T-helper 2 cell treated with Interferon-gamma antibody and Interleukin-4, amounts not matched to agents 5 μg/mL and 100 μg/mL, for 36 hours (primary cell): ENCODE measurements around the gene KIAA1614.

Experiments
- DNase-seq: peaks from one replicate; pipeline ENCODE4 v3.0.0; 2021; ENCODE audit warnings: low spot score
- H3K27ac Mint-ChIP-seq: one replicate; pipeline ENCODE4 v1.8.0; 2021; ENCODE audit warnings: mild to moderate bottlenecking, mixed read lengths
- H3K27me3 Mint-ChIP-seq: one replicate; pipeline ENCODE4 v1.8.0; 2021; ENCODE audit warnings: low read depth, mixed read lengths
- H3K36me3 Mint-ChIP-seq: one replicate; pipeline ENCODE4 v1.8.0; 2021; ENCODE audit warnings: low read depth, mixed read lengths
- H3K4me1 Mint-ChIP-seq: one replicate; pipeline ENCODE4 v1.8.0; 2021; ENCODE audit warnings: low read depth, mixed read lengths
- H3K4me3 Mint-ChIP-seq: one replicate; pipeline ENCODE4 v1.8.0; 2022; ENCODE audit warnings: mild to moderate bottlenecking, moderate library complexity, mixed read lengths
- H3K9me3 Mint-ChIP-seq: one replicate; pipeline ENCODE4 v1.8.0; 2021; ENCODE audit warnings: mixed read lengths

The KIAA1614 gene

DNA sequence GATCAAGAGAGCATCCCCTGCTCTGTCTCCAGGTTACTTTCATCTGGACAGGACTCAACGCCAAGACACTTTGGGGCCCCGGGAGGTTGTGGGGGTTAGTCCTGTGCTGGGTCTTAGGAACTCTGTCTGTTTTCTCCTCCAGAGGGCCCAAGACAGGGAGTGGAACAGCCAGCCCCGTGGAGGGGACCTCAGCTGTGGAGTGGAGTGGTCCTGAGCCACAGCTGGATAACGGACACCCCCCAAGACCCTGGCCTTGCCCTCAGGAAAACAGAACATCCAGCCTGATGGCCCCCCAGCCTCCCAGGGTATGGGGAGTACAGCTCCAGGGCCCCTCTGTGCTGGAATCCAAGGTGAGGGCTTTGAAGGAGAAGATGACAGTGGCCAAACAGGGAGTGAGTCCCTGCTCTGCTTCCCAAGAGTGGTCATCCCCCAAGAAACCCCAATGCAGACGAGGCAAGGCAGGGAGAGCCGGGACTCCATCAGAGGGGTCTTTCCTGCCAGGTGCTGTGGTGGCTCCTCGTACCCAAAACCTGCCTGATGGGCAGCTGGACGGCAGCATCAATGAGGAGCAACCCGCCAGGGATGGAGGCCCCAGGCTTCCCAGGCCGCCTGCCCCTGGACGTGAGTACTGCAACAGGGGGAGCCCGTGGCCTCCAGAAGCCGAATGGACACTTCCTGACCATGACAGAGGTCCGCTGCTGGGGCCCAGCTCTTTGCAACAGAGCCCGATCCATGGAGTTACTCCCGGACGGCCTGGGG, 3.5 kb downstream of the KIAA1614 start:
- Mint-ChIP-seq H3K4me1 (peaks cover 4% of the 10 kb centered on the region), H3K36me3 (no peaks in the 10 kb centered on the region), H3K4me3 (no peak overlapping the region), H3K27me3 (peaks cover 33% of the 10 kb centered on the region), H3K9me3 (no peaks in the 10 kb centered on the region), H3K27ac (no peak overlapping the region)
- DNase-seq, result no peak

DNA sequence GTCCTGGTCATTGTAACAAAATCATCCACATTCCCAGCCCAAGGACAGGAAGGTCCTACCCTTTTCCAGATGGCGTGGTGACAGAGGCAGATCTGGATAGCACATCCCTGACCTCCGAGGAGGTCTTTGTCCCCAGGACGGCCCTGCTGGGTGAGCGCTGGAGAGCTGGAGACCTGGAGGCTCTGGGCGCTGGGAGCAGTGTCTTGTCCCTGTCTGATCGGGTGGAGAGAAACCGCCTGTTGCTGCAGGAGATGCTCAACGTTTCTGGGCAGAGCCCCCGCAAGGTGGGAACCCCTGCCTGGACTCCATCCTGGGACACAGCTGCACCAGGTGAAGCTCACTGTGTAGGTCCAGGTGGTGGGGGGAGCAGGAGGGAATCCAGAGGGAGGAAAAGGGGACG, 4.1 kb downstream of the KIAA1614 start:
- Mint-ChIP-seq H3K4me1 (peaks cover 3% of the 10 kb centered on the region), H3K36me3 (no peaks in the 10 kb centered on the region), H3K9me3 (no peaks in the 10 kb centered on the region), H3K4me3 (no peak overlapping the region), H3K27me3 (peaks cover 27% of the 10 kb centered on the region), H3K27ac (no peak overlapping the region)
- DNase-seq, result no peak

DNA sequence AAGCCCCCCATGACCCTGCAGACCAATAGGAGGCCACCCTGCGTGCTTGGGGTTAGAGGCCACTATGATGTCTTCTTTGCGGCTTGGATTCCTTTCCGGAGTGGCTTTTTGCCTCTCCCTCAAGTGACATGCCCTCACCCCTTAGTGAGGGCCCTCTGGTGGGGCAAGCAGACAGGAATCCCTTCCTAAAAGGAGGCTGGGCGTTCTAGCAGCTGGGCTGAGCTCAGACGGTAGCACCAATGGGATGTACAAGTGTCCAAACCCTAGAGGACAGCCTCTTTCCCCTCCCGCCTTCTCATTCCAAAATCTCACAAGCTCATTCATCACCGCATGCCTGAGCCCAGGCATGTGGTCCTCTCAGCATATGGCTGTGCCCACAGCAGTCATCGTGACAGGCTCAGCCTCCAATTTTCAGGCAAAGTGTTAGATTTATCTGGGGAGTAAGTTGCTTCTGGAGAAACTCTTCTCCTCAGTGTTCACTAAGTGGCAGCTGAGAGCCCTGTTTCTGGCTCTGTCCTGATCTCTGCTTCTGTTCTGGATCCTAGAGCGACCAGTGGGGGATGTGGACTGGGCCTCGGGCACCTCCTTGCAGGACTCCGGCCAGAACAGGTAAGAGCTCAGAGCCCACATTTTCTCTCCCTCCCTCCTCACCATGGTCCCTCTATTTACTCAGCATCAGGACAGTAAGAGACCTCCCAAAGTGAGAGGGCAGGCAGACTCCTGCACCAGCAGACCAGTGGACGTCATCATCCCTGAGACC, 4.8 kb downstream of the KIAA1614 start:
- Mint-ChIP-seq H3K27me3 (peaks cover 23% of the 10 kb centered on the region), H3K9me3 (no peaks in the 10 kb centered on the region), H3K27ac (no peak overlapping the region), H3K4me3 (no peak overlapping the region), H3K36me3 (no peaks in the 10 kb centered on the region), H3K4me1 (peaks cover 2% of the 10 kb centered on the region)
- no peak for DNase-seq

DNA sequence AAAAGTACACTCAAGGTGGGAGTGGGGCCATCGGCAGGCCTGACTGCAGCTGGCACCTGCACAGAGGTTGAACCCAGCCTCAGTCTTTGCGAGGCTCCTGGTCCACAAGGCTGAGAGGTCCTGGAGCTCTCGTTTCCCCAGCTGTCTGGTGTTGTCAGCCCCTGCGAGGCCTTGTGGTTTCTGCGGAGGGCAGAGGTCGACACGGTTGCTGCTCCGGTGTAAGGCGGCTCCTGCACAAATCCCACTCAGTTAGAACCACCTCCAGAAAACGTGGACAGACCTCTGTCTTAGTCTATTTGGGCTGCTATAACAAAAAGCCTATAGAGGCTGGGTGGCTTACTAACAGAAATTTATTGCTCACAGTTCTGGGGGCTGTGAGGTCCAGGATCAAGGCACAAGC, 5.8 kb downstream of the KIAA1614 start:
- Mint-ChIP-seq H3K27ac (no peak overlapping the region), H3K4me1 (no peaks in the 10 kb centered on the region), H3K27me3 (peaks cover 20% of the 10 kb centered on the region), H3K4me3 (no peak overlapping the region), H3K36me3 (no peaks in the 10 kb centered on the region), H3K9me3 (no peaks in the 10 kb centered on the region)
- DNase-seq, result no peak

DNA sequence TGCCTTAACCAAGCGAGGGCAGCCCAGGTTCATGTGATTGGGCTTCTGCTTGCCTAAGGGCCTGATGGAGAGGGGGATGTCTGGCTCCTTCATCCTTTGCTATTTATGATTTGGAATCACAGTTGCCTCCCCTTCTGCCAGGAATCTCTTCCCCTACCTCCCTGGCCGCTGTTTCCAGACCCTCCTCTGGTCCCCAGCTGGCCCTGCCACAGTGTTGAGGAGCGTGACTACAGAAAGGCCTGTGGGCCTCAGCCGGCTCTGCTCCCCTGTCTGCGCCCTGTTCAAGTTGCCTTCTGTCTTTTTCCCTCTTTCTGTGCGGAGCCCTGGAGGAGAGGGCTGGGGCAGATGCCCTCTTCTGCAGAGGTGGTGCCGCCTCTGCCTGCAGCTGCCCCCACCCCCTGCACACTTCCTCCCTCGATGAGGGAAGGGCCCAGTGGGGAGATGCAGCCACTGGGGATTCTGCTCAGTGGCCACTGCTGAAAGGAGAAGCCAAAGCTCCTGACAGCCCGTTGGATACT, 6.5 kb downstream of the KIAA1614 start:
- Mint-ChIP-seq H3K27ac (no peak overlapping the region), H3K36me3 (no peaks in the 10 kb centered on the region), H3K4me3 (no peak overlapping the region), H3K4me1 (no peaks in the 10 kb centered on the region), H3K27me3 (peaks cover 13% of the 10 kb centered on the region), H3K9me3 (no peaks in the 10 kb centered on the region)
- DNase-seq, result no peak

DNA sequence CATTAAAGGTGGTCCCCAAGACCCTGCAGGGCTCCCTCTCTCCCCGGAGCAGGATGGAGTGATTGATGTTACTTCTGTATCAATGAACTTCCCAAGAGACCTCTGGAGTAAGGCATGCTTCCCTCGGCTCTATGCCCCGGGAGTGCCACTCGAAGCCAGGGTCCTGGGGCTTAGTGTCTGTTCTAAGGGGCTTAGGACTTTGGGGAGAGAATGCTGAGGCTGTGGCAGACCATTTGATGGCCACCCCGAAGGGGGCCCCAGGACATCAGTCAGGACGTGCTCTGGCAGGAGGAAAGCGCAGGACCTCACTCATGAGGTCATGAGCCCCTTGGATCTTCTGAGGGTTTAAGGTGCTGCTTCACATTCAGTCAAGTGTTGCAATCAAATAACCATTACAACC, 7.5 kb downstream of the KIAA1614 start:
- H3K9me3 Mint-ChIP-seq, result no peaks in the 10 kb centered on the region
- peaks cover 6% of the 10 kb centered on the region for H3K27me3 Mint-ChIP-seq
- no peak overlapping the region for H3K4me3 Mint-ChIP-seq
- no peaks in the 10 kb centered on the region for H3K36me3 Mint-ChIP-seq
- H3K27ac Mint-ChIP-seq, result no peak overlapping the region
- no peak for DNase-seq
- no peaks in the 10 kb centered on the region for H3K4me1 Mint-ChIP-seq

DNA sequence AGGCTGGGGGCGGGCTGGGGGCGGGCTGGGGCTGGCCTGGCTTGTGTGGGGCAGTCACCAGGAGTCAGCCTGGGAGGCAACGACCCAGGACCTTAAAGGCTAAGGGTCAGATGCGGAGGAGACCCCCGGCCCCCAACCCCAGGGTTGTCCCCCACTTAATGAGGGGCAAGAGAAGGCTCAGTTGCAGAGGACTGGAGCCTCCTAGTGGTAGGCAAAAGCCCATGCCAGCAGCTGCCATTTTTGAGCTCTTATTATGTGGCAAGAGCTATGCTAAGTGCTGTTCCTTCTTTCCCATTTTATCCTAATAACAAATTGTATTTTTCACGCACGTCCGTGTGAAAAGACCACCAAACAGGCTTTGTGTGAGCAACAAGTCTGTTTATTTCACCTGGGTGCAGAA, 8.0 kb downstream of the KIAA1614 start:
- Mint-ChIP-seq H3K9me3 (no peaks in the 10 kb centered on the region), H3K4me1 (no peaks in the 10 kb centered on the region), H3K36me3 (no peaks in the 10 kb centered on the region), H3K27me3 (peaks cover 2% of the 10 kb centered on the region), H3K4me3 (no peak overlapping the region), H3K27ac (no peak overlapping the region)
- DNase-seq, result no peak

DNA sequence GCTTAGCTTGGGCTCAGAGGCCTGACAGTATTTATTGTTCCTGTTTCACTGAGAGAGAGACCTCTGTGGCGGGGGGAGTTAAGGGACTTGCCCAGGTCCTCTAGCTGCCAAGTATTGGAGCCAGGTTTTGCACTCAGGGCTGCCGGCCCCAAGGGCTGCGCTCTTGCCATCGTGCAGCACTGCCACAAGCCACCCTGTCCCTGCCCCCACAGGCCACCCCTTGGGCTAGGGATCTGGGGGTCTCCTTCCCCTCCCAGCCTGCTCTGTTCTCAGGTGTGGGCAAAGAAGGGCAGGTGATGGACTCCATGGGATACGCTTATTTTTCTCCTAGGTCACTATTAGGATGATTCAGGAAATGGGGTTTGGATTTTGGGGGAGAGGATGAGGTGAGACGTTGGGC, 8.7 kb downstream of the KIAA1614 start:
- H3K36me3 Mint-ChIP-seq, result no peaks in the 10 kb centered on the region
- no peak overlapping the region for H3K4me3 Mint-ChIP-seq
- DNase-seq, result no peak
- H3K4me1 Mint-ChIP-seq, result no peaks in the 10 kb centered on the region
- H3K27ac Mint-ChIP-seq, result no peak overlapping the region
- no peaks in the 10 kb centered on the region for H3K9me3 Mint-ChIP-seq
- peaks cover 2% of the 10 kb centered on the region for H3K27me3 Mint-ChIP-seq

DNA sequence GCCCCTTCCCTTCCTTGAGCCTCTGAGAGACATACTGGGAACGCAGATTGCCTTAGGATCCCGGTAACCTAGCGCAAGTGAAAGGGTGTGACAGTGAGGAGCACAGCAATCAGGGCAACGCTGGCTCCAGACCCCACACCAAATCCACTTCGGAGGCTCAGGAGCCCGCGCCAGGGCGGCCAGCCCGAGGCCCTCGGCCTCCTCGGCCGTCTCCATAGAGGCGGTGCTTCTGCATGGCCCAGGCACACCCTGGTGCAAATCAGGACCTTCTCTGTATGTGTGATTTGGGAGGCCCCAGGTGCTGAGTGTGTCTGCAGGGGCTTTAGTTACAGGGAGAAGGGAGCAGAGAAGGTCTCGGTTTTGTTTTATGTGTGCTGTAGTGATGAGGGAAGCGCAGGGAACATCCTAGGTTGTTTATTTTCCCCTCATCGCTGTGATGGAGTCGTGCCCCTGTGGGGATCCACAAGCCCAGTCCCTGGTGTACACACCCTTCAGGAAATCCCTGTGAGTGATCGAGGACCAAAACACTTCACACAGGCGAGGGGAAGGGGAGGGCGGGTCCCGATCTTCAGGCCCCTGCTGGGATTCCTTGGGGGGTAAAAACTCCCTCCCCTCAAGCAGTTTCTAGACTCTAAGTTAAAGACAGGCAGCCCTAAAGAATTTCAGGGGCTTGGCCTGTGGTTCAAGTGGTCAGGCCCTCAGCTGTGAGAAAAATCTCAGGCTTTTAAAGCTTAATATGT, 9.4 kb downstream of the KIAA1614 start:
- no peak for DNase-seq
- H3K4me1 Mint-ChIP-seq, result no peaks in the 10 kb centered on the region
- no peaks in the 10 kb centered on the region for H3K36me3 Mint-ChIP-seq
- H3K27ac Mint-ChIP-seq, result no peak overlapping the region
- H3K27me3 Mint-ChIP-seq, result peaks cover 2% of the 10 kb centered on the region
- no peaks in the 10 kb centered on the region for H3K9me3 Mint-ChIP-seq
- no peak overlapping the region for H3K4me3 Mint-ChIP-seq

DNA sequence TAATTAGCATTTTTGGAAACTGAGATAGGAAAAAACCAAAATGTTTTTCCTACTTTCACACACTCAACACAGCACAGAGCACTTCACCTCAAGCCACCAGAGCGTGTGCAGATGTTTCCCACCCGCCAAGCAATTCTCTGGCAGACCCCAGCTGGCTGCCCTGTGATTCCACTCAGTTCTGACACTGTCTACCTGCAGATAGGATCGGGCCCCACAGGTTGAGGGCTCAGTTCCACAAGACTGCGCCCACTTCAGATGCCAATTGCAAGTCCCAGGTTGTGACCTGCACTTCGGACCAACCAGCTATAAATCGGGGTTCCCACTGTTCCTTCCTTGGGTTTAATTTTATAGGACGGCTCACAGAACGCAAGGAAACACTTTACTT, 9.9 kb downstream of the KIAA1614 start:
- H3K9me3 Mint-ChIP-seq, result no peaks in the 10 kb centered on the region
- peaks cover 2% of the 10 kb centered on the region for H3K27me3 Mint-ChIP-seq
- no peaks in the 10 kb centered on the region for H3K36me3 Mint-ChIP-seq

DNA sequence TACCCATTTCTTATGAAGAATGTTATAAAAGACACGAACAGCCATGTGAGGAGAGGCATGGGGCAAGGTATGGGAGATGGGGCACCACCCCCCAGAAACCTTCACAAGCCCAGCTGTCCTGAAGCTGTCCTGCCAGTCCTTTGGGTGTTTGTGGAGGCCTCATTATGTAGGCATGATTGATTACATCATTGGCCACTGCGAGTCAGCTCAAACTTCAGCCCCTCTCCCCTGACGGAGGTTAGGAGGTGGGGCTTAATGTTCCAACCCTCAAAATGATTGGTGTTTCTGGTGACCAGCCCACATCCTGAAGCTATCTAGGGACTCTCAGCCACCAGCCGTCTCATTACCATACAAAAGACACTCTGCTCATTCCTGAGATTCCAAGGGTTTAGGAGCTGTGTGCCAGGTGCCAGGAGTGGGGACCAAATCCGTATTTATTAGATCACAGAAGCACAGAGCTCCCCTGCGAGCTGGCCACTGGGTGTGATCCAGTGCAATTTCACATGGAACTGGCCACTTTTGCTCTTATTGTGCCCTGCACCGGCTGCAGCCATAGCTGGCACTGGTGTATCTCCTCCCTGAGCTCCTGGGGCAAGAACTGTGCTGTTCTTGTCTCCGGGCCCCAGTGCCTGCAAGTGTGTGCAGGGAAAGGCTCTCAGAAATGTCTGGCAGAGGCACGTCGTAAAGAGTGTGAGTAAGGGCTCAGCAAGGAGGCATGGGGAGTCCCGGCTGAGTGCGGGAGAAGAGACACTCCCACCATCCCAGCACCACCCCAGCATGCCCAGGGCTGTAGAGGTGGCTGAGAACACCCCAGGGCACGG, 10.5 kb downstream of the KIAA1614 start:
- Mint-ChIP-seq H3K9me3 (no peaks in the 10 kb centered on the region), H3K4me1 (no peaks in the 10 kb centered on the region), H3K27ac (no peak overlapping the region), H3K27me3 (no peaks in the 10 kb centered on the region), H3K4me3 (no peak overlapping the region), H3K36me3 (no peaks in the 10 kb centered on the region)
- no peak for DNase-seq

More for the DNA sequence above, 9.9 kb downstream of the KIAA1614 start:
- Mint-ChIP-seq H3K27ac (no peak overlapping the region), H3K4me1 (no peaks in the 10 kb centered on the region), H3K4me3 (no peak overlapping the region)
- no peak for DNase-seq

DNA sequence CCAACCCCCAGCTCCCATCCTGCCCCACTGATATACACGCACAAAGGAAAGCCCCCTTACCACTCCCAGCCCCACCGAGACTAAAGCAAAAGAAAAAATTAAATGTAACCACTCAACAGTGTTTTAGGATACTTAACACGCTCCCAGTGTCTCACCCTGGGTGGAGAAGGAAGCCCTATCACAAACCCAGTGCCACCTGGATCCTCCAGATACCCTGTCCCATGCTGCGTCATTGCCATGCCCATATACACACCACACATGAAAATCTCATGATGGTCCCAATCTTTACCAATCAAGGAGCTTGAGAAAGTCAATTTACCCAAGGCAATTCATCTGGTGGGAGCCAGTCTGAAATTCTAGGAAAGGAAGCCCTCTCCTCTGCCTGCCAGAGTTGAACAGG, 11.2 kb downstream of the KIAA1614 start:
- Mint-ChIP-seq H3K27me3 (no peaks in the 10 kb centered on the region), H3K4me1 (no peaks in the 10 kb centered on the region), H3K9me3 (no peaks in the 10 kb centered on the region), H3K27ac (no peak overlapping the region), H3K36me3 (no peaks in the 10 kb centered on the region), H3K4me3 (no peak overlapping the region)
- DNase-seq, result no peak

DNA sequence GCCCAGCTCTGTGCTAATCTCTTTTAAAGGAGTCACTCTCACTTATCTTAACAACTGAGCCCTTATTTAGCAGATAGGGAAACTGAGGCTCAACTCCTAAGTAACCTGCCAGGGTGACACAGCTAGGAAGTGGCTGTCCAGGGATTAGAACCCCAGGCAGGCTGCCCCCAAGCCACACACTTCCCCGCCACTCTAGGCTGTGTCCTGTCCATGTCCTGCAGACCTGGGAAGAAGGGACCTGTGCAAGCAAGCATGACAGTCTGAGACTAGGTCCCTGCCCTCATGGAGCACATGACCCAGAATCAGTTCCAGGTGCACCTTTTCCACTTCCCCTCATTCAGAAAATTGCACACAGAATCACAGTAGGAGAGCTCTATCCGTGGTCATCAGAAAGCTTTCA, 12.2 kb downstream of the KIAA1614 start:
- no peak for DNase-seq
- H3K4me1 Mint-ChIP-seq, result no peaks in the 10 kb centered on the region

More for the DNA sequence above, 12.2 kb downstream of the KIAA1614 start:
- H3K9me3 Mint-ChIP-seq, result no peaks in the 10 kb centered on the region
- H3K4me3 Mint-ChIP-seq, result no peak overlapping the region
- H3K27me3 Mint-ChIP-seq, result no peaks in the 10 kb centered on the region
- no peaks in the 10 kb centered on the region for H3K36me3 Mint-ChIP-seq
- H3K27ac Mint-ChIP-seq, result no peak overlapping the region
